ENCODE results near the gene FAM209A. TPM values are rescaled to one million over a fixed set of nuclear protein-coding genes. Genes with fewer than 3 reads are reported as not detected.

The FAM209A gene
- total and polyA plus RNA-seq, 3 donors from 2014 or later: 31.3 to 111 (median 53.7) TPM

DNA sequence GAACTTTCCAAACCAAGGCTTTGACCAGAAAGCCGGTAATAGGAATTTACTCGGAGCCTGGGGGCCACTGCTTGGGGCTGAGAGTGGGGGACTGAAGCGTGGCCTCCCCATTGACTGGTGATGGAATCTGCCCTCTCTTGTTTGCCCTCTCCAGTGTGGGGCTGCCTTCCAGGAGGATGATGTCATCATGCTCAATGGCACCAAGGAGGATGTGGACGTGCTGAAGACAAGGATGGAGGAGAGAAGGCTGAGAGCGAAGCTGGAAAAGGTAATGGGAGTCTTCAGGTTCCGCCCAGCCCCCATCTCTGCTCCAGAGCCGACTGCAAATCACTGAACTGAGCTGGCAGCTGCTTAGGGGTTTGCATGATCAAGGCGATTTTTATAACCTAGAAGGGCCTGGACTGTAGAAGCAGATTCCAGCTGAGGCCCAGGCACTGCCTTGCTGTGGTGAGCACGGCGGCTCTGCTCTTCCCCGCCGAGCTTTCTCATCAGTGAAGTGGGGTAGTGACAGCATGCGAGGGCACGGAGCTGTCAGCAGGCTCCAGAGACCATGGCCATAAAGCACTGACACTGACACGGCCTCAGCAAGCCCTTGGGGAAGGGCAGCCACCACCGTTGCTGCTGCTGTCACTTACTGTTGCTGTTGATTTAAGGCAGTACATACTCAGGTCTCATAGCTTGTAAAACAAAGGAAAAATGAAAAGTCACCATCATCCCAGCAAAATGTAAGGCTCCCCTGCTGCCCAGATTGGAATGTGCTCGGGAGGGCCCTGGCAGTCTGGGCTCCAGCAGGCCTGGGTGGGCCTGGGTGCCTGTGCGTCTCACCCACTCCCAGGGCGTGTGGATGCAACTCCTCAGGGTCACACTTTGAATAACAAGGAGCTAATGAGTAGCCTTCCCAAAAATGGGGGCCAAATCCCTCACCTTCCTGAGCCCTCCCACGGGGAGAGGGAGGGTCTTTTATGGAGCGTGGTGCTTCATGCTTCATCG, 11.1 kb upstream of the FAM209A start:
- Histone ChIP-seq H3K27ac (no peak overlapping the region), H3K36me3 (ENCODE audit: low read depth, missing control alignments) (no peaks in the 10 kb centered on the region), H3K9me3 (no peaks in the 10 kb centered on the region), H3K27me3 (no peaks in the 10 kb centered on the region), H3K4me1 (no peaks in the 10 kb centered on the region), H3K4me3 (no peak overlapping the region)
- intact Hi-C loops (cut with DNase I; ENCODE audit: low total_unique reads): no loop called here
- TF ChIP-seq POLR2A (IDR thresholded peaks at IDR 0.05) (no peak), CTCF (IDR thresholded peaks at IDR 0.05) (no peak)
- 82 to 84% methylated on average over 18 to 22 of the region's 22 CpGs for WGBS, 2 donors
- no peak for DNase-seq

DNA sequence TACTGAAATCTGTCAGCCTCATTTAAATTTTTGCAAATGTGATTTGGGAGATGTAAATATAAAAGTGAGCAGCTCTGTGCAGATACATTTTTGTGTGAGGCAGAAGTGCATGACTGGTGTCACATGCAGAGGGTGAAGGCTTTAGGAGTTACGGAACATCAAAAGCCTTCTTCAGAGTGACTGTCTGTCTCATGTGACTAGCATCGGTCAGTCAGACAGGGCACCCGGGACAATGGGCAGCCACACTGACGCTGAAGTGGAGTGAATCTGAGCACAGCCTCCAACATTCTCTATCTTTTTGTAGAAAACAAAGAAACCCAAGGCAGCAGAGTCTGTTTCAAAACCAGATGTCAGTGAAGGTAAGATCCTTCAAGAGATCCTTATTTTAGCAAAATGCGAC, 7.9 kb upstream of the FAM209A start:
- Histone ChIP-seq H3K36me3 (ENCODE audit: low read depth, missing control alignments) (no peaks in the 10 kb centered on the region), H3K4me1 (no peaks in the 10 kb centered on the region), H3K27ac (no peak overlapping the region), H3K27me3 (no peaks in the 10 kb centered on the region), H3K9me3 (no peaks in the 10 kb centered on the region), H3K4me3 (no peak overlapping the region)
- no peak for DNase-seq
- TF ChIP-seq CTCF (IDR thresholded peaks at IDR 0.05): no peak
- no peak for TF ChIP-seq POLR2A (IDR thresholded peaks at IDR 0.05)
- 69 to 79% methylated on average over 5 of the region's 5 CpGs for WGBS, 2 donors
- intact Hi-C loops (cut with DNase I; ENCODE audit: low total_unique reads): no loop called here

DNA sequence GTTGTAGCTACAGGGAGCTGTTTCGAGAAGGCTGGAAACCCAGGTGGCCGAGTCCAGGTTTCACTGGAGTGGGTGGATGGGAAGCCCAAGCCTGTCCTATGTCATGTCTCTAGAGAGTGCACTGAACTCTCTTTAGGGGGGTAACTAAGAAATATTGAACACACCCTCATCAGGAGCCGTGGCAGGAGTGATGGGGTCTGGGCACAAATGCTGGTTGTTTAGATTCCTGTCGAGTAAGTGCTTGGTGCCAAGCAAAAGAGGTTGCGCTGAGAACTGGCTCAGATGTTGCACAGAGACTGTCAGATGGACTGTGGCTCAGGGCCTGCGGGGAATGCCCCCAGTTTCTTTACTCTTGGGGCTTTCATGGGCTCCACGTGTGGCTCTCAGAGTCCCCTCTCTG, 7.3 kb upstream of the FAM209A start:
- Histone ChIP-seq H3K27me3 (no peaks in the 10 kb centered on the region), H3K4me3 (no peak overlapping the region), H3K9me3 (no peaks in the 10 kb centered on the region), H3K27ac (no peak overlapping the region), H3K36me3 (ENCODE audit: low read depth, missing control alignments) (no peaks in the 10 kb centered on the region), H3K4me1 (no peaks in the 10 kb centered on the region)
- no peak for TF ChIP-seq CTCF (IDR thresholded peaks at IDR 0.05)
- DNase-seq: no peak
- intact Hi-C loops (cut with DNase I; ENCODE audit: low total_unique reads): no loop called here
- 93 to 95% methylated on average over 7 of the region's 7 CpGs for WGBS, 2 donors

GRCh38 chr20:56517641-56518040, 6.9 kb upstream of the FAM209A start:
- no peak for DNase-seq
- Histone ChIP-seq H3K27me3 (no peaks in the 10 kb centered on the region), H3K27ac (no peak overlapping the region), H3K36me3 (ENCODE audit: low read depth, missing control alignments) (no peaks in the 10 kb centered on the region), H3K4me3 (no peak overlapping the region), H3K4me1 (no peaks in the 10 kb centered on the region), H3K9me3 (no peaks in the 10 kb centered on the region)
- no peak for TF ChIP-seq POLR2A (IDR thresholded peaks at IDR 0.05)
- TF ChIP-seq CTCF (IDR thresholded peaks at IDR 0.05): no peak
- WGBS, 2 donors: 90 to 94% methylated on average over 8 of the region's 8 CpGs
- intact Hi-C loops (cut with DNase I; ENCODE audit: low total_unique reads): no loop called here

GRCh38 chr20:56518126-56518525, 6.4 kb upstream of the FAM209A start:
- 96 to 98% methylated on average over 14 of the region's 14 CpGs for WGBS, 2 donors
- H3K36me3 ChIP-seq (ENCODE audit: low read depth, missing control alignments): no peaks in the 10 kb centered on the region
- TF ChIP-seq CTCF (IDR thresholded peaks at IDR 0.05) (no peak), POLR2A (IDR thresholded peaks at IDR 0.05) (no peak)
- no peaks in the 10 kb centered on the region for H3K27me3 ChIP-seq
- no peaks in the 10 kb centered on the region for H3K4me1 ChIP-seq
- H3K27ac ChIP-seq: no peak overlapping the region
- no peaks in the 10 kb centered on the region for H3K9me3 ChIP-seq
- DNase-seq: no peak
- no peak overlapping the region for H3K4me3 ChIP-seq
- intact Hi-C loops (cut with DNase I; ENCODE audit: low total_unique reads): no loop called here

All from testis (tissue), 3 donors.